H1 (cell line): ENCODE measurements around the gene LLGL2. TPM values are rescaled to one million over a fixed set of nuclear protein-coding genes. Genes with fewer than 3 reads are reported as not detected.

Source experiments
- CTCF ChIA-PET: fragments of 300-600 bp; sonication (Branson Sonifier 250); formaldehyde crosslinking; loops from one replicate; lab custom pipeline; 2021; ENCODE audit not compliant: partially characterized antibody; lab: Charles Lee
- POLR2A ChIA-PET: fragments of 300-600 bp; sonication (Branson Sonifier 250); formaldehyde crosslinking; loops from one replicate; lab custom pipeline; 2021; ENCODE audit warnings: inconsistent platforms; ENCODE audit not compliant: partially characterized antibody; lab: Charles Lee
- DNase-seq, 2 experiments: peaks; one replicate each; pipeline versions ENCODE4 v3.0.0 to v3.0.0-alpha.2; 2010 to 2022; ENCODE audit warnings: low spot score in 2 of 2, low read depth in 1 of 2, mixed read lengths in 1 of 2
- FAIRE-seq: peaks from 2 replicates; lab custom pipeline; 2011; peaks lifted over from hg19 to GRCh38; lab: Jason Lieb, UNC
- H2AFZ ChIP-seq: 2 replicates; pipeline ENCODE4 v1.8.1; 2012; ENCODE audit warnings: low read length, inconsistent platforms
- H2AK5ac ChIP-seq: 2 replicates; pipeline ENCODE4 v1.6.1; 2013; ENCODE audit warnings: low read depth, low read length
- H2BK120ac ChIP-seq: replicated peaks from 2 replicates; pipeline ENCODE3; 2013; ENCODE audit warnings: low read depth, low read length, inconsistent platforms
- H2BK12ac ChIP-seq: 2 replicates; pipeline ENCODE4 v1.6.1; 2013; ENCODE audit warnings: low read depth, low read length
- H2BK15ac ChIP-seq: 2 replicates; pipeline ENCODE4 v1.6.1; 2013; ENCODE audit warnings: low read length
- H2BK20ac ChIP-seq: 2 replicates; pipeline ENCODE4 v1.6.1; 2013; ENCODE audit warnings: low read length
- H2BK5ac ChIP-seq: 2 replicates; pipeline ENCODE4 v1.6.1; 2013; ENCODE audit warnings: low read depth, low read length
- H3K14ac ChIP-seq: 2 replicates; pipeline ENCODE4 v1.6.1; 2013; ENCODE audit warnings: inconsistent platforms; ENCODE audit not compliant: insufficient read length
- H3K18ac ChIP-seq: 2 replicates; pipeline ENCODE4 v1.6.1; 2013; ENCODE audit warnings: low read length; ENCODE audit errors: extremely low read depth
- H3K23ac ChIP-seq: 2 replicates; pipeline ENCODE4 v1.6.1; 2013; ENCODE audit warnings: inconsistent platforms; ENCODE audit not compliant: insufficient read length
- H3K23me2 ChIP-seq: 2 replicates; pipeline ENCODE4 v1.6.1; 2013; ENCODE audit warnings: low read depth, low read length
- H3K27ac ChIP-seq: 2 replicates; pipeline ENCODE4 v1.6.1; 2011; ENCODE audit warnings: low read depth, low read length, inconsistent platforms
- H3K27me3 ChIP-seq, 4 experiments: replicated peaks in 1 of 4; 1 replicate in 1 of 4; 2 replicates in 3 of 4; pipeline versions ENCODE4 v1.6.1 to v1.8.1; 2011 to 2013; ENCODE audit warnings: low read length in 3 of 4, mild to moderate bottlenecking in 3 of 4, inconsistent platforms in 2 of 4, mixed read lengths in 2 of 4, moderate library complexity in 1 of 4; ENCODE audit not compliant: control insufficient read depth in 3 of 4, insufficient read depth in 3 of 4; ENCODE audit errors: extremely low read depth in 1 of 4
- H3K36me3 ChIP-seq, 4 experiments: 2 replicates each; pipeline versions ENCODE4 v1.6.1 to v1.8.1; 2011 to 2013; ENCODE audit warnings: mild to moderate bottlenecking in 4 of 4, low read length in 3 of 4, moderate library complexity in 2 of 4, control low read depth in 1 of 4, inconsistent platforms in 1 of 4; ENCODE audit not compliant: insufficient read depth in 4 of 4, control insufficient read depth in 2 of 4
- H3K4ac ChIP-seq: replicated peaks from 2 replicates; pipeline ENCODE3; 2013; ENCODE audit warnings: low read length, low read depth, mixed read lengths, inconsistent platforms; ENCODE audit not compliant: insufficient read length
- H3K4me1 ChIP-seq, 4 experiments: replicated peaks in 1 of 4; 1 replicate in 1 of 4; 2 replicates in 3 of 4; pipeline versions ENCODE4 v1.6.1 to v1.8.1; 2011 to 2013; ENCODE audit warnings: low read length in 3 of 4, inconsistent platforms in 2 of 4, mixed read lengths in 1 of 4; ENCODE audit not compliant: insufficient read depth in 4 of 4, control insufficient read depth in 3 of 4
- H3K4me2 ChIP-seq, 2 experiments: 2 replicates each; pipeline versions ENCODE4 v1.6.1 to v1.8.1; 2011 to 2013; ENCODE audit warnings: low read depth in 2 of 2, low read length in 2 of 2, control low read depth in 1 of 2, inconsistent platforms in 1 of 2, mild to moderate bottlenecking in 1 of 2; ENCODE audit not compliant: insufficient read depth in 1 of 2
- H3K4me3 ChIP-seq, 4 experiments: fragments of 200-600, 300-600 bp in 1 of 4; sonication (generic), shearing (Covaris generic), sonication (Bioruptor Twin) in 1 of 4; 2 replicates each; pipeline versions ENCODE4 v1.5.1 to v1.8.1; 2011 to 2016; ENCODE audit warnings: low read length in 4 of 4, low read depth in 3 of 4, control low read depth in 2 of 4, inconsistent platforms in 2 of 4, mild to moderate bottlenecking in 2 of 4, mixed read lengths in 1 of 4, moderate library complexity in 1 of 4; ENCODE audit not compliant: insufficient read depth in 2 of 4; ENCODE audit errors: extremely low read depth in 1 of 4
- H3K56ac ChIP-seq: replicated peaks from 2 replicates; pipeline ENCODE3; 2013; ENCODE audit warnings: low read depth, mild to moderate bottlenecking, mixed read lengths, low read length, inconsistent platforms; ENCODE audit not compliant: insufficient read length
- H3K79me1 ChIP-seq: 2 replicates; pipeline ENCODE4 v1.6.1; 2013; ENCODE audit warnings: low read depth, low read length, control low read depth
- H3K79me2 ChIP-seq, 2 experiments: 2 replicates each; pipeline versions ENCODE4 v1.6.1 to v1.8.1; 2012 to 2013; ENCODE audit warnings: low read length in 2 of 2, mild to moderate bottlenecking in 2 of 2, inconsistent platforms in 1 of 2; ENCODE audit not compliant: insufficient read depth in 2 of 2, control insufficient read depth in 1 of 2
- H3K9ac ChIP-seq, 4 experiments: replicated peaks in 1 of 4; 1 replicate in 1 of 4; 2 replicates in 3 of 4; pipeline versions ENCODE4 v1.6.1 to v1.8.1; 2011 to 2013; ENCODE audit warnings: low read depth in 3 of 4, low read length in 3 of 4, control low read depth in 2 of 4, mild to moderate bottlenecking in 2 of 4, moderate library complexity in 2 of 4, inconsistent platforms in 1 of 4; ENCODE audit errors: extremely low read depth in 1 of 4
- H3K9me3 ChIP-seq, 2 experiments: 2 replicates each; pipeline versions ENCODE4 v1.6.1 to v1.8.1; 2012 to 2013; ENCODE audit warnings: mild to moderate bottlenecking in 2 of 2, moderate library complexity in 2 of 2, control low read depth in 1 of 2, inconsistent platforms in 1 of 2, low read depth in 1 of 2, low read length in 1 of 2, mixed read lengths in 1 of 2; ENCODE audit not compliant: insufficient read depth in 2 of 2
- H4K20me1 ChIP-seq, 2 experiments: replicated peaks in 1 of 2; 2 replicates each; pipeline versions ENCODE3 to v1.8.1; 2011 to 2013; ENCODE audit warnings: inconsistent platforms in 2 of 2, low read length in 2 of 2, mild to moderate bottlenecking in 1 of 2; ENCODE audit not compliant: insufficient read depth in 2 of 2, control insufficient read depth in 1 of 2
- H4K5ac ChIP-seq: 2 replicates; pipeline ENCODE4 v1.6.1; 2013; ENCODE audit warnings: low read length, low read depth, mixed read lengths, inconsistent platforms; ENCODE audit not compliant: insufficient read length
- H4K8ac ChIP-seq: 2 replicates; pipeline ENCODE4 v1.8.0; 2013; ENCODE audit warnings: mild to moderate bottlenecking, moderate library complexity, low read length, inconsistent platforms; ENCODE audit not compliant: insufficient read depth; ENCODE audit errors: extremely low read depth
- H4K91ac ChIP-seq: replicated peaks from 2 replicates; pipeline ENCODE3; 2013; ENCODE audit warnings: low read length, mixed read lengths, inconsistent platforms; ENCODE audit not compliant: insufficient read length
- CHD1 ChIP-seq: IDR thresholded peaks from 2 replicates; pipeline ENCODE4 v1.6.1; 2012; ENCODE audit warnings: low read depth, low read length, improper control_type of control experiment
- CREB1 ChIP-seq: IDR thresholded peaks from 2 replicates; pipeline ENCODE4 v1.6.1; 2012; ENCODE audit warnings: inconsistent platforms
- EGR1 ChIP-seq: IDR thresholded peaks from 2 replicates; pipeline ENCODE4 v1.6.1; 2011; ENCODE audit warnings: low read depth, low read length, borderline replicate concordance
- HDAC2 ChIP-seq, 2 experiments: fragments of 300-600 bp in 1 of 2; sonication (generic) in 1 of 2; IDR thresholded peaks; 2 replicates each; pipeline ENCODE4 v1.6.1; 2011 to 2012; ENCODE audit warnings: low read depth in 2 of 2, low read length in 2 of 2, mild to moderate bottlenecking in 2 of 2, moderate library complexity in 2 of 2, borderline replicate concordance in 1 of 2, inconsistent platforms in 1 of 2
- JUND ChIP-seq: IDR thresholded peaks from 2 replicates; pipeline ENCODE4 v1.6.1; 2011; ENCODE audit warnings: mild to moderate bottlenecking, improper control_type of control experiment, low read length
- SIRT6 ChIP-seq: IDR thresholded peaks from one replicate; pipeline ENCODE4 v1.7.1; 2012; ENCODE audit warnings: low read length, inconsistent platforms
- TCF12 ChIP-seq: IDR thresholded peaks from 2 replicates; pipeline ENCODE4 v1.6.1; 2011; ENCODE audit warnings: low read depth, mild to moderate bottlenecking, low read length
- ZNF274 ChIP-seq: IDR thresholded peaks from 2 replicates; pipeline ENCODE4 v1.7.0; 2012; ENCODE audit warnings: low read length, borderline replicate concordance; ENCODE audit errors: extremely low read depth
- WGBS, 2 experiments: shearing (Covaris generic) in 1 of 2; methylation state at CpG; one replicate each; pipeline versions ENCODE4 v1.1.6 to v1.1.7; 2013 to 2015; ENCODE audit warnings: low lambda C conversion rate in 2 of 2, mixed read lengths in 2 of 2, inconsistent platforms in 1 of 2, low coverage in 1 of 2, missing lambda C conversion rate in 1 of 2; ENCODE audit not compliant: insufficient replicate concordance in 2 of 2, insufficient coverage in 1 of 2, insufficient read length in 1 of 2; ENCODE audit errors: extremely low coverage in 1 of 2, missing lambda C conversion rate in 1 of 2; 5-methylcytosine and 5-hydroxymethylcytosine counted together
- polyA plus RNA-seq, 7 experiments: library from polyadenylated mRNA; depleted of rRNA in 3 of 7; stranded (reverse) in 5 of 7; unstranded in 2 of 7; fragments of >200 nt in 5 of 7; fragments of 200-250 nt in 2 of 7; gene quantifications; 1 replicate in 5 of 7; 2 replicates in 1 of 7; 4 replicates in 1 of 7; pipeline versions ENCODE4 v1.2.1 to v1.2.3, GENCODE V29; 2011 to 2013; ENCODE audit warnings: missing spikeins in 2 of 7, mixed read lengths in 2 of 7
- total RNA-seq: library from RNA; stranded (reverse); fragmentation: NEBNext Ultra II Directional; extraction: Animal tissue kit (Norgen Biotek cat#: 25700); gene quantifications from 2 replicates; pipeline ENCODE4 v1.2.1, GENCODE V29; 2021
- TF ChIP-seq, protein P1 (sequence below): IDR thresholded peaks from 2 replicates; pipeline ENCODE4 v1.6.1; 2012; ENCODE audit warnings: inconsistent platforms

The LLGL2 gene
- total and polyA plus RNA-seq, 2 of the 8 experiments (the other 6 are each of a cell fraction or from before 2014, with no cell fraction given), result 64.5 to 77.1 TPM

DNA sequence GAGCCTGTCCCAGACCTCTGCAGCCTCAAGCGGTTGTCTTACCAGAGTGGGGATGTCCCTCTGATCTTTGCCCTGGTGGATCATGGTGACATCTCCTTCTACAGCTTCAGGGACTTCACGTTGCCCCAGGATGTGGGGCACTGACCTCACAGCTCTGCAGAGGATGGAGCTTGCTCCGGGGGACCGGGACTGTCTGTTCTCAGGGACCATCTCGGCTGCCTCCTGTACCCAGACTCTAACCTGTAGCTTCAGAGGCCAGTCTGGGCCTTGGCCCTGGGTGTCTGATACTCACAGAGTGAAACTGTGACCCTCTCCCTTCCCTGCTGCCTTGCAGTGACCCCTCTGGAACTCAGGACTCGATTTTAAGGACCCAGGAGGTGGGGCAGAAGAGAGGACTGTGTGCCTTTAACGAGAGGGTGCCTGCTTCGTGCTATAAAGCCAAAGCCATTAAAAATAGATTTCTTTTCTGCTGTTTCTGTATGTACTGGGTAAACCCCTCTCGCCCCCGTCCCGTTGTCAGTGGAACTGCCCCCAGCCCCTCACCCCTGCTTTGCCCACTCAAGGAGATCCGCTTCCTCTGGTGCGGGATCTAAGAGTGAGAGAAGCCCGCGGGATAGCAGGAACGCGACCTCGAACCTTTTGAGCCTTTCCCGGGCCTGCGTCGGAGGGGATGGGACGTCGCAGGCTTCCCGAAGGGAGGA, 1.1 kb upstream of the LLGL2 start:
- Histone ChIP-seq H3K9me3 (no peaks in the 10 kb centered on the region), H3K56ac (no peak overlapping the region), H3K4me3 (peak overlapping the region; percentile 53 to 93 (median 62)), H3K23ac (no peak overlapping the region), H3K27ac (no peak overlapping the region), H2BK20ac (no peak overlapping the region), H2BK5ac (peak overlapping the region; percentile 87; the same call in 1 of the 2 replicates), H3K4me2 (peak overlapping the region; percentile 57 to 67), H4K91ac (no peak overlapping the region), H3K79me2 (peaks cover 0 to 4% of the 10 kb centered on the region in 2 experiments; a peak in 1 of 4 replicates), H3K4me1 (peaks cover 0 to 13% (median 4%) of the 10 kb centered on the region in 4 experiments; a peak in 6 of 7 replicates), H2BK12ac (0 out of 2 replicates have a peak overlapping the region, but pooled peaks have one; percentile 4), H3K23me2 (peaks cover 11% of the 10 kb centered on the region; the same call in 1 of the 2 replicates), H3K27me3 (no peaks in the 10 kb centered on the region; a peak in 1 of 7 replicates), H2BK15ac (no peak overlapping the region), H3K9ac (peak overlapping the region in 1 of 4 experiments; percentile 49; a peak in 3 of 7 replicates), H2AK5ac (peak overlapping the region; percentile 33), H4K8ac (no peak overlapping the region), H2AFZ (no peak overlapping the region), H4K20me1 (peaks cover 3 to 14% of the 10 kb centered on the region in 2 experiments), H3K79me1 (no peaks in the 10 kb centered on the region), H3K18ac (peak overlapping the region; percentile 83), H2BK120ac (no peak overlapping the region), H3K36me3 (peaks cover 0 to 28% (median 7%) of the 10 kb centered on the region in 4 experiments; a peak in 6 of 8 replicates), H3K14ac (no peak overlapping the region), H4K5ac (no peak overlapping the region), H3K4ac (peak overlapping the region; percentile 45)
- ChIA-PET POLR2A (interaction anchor here (0.6 to 2.9 kb wide), 9 partner anchors 7 to 352 kb away, joined by 3 to 23 read pairs (median 3); partner anchors contain the start of gene TSEN54), CTCF (interaction anchor here (0.6 to 3.4 kb wide), 12 partner anchors 8 to 409 kb away, joined by 3 to 16 read pairs (median 3); partner anchors contain the start of gene TSEN54)
- no peak for FAIRE-seq
- TF ChIP-seq SIRT6, result no peak
- TF ChIP-seq, protein P1, sequence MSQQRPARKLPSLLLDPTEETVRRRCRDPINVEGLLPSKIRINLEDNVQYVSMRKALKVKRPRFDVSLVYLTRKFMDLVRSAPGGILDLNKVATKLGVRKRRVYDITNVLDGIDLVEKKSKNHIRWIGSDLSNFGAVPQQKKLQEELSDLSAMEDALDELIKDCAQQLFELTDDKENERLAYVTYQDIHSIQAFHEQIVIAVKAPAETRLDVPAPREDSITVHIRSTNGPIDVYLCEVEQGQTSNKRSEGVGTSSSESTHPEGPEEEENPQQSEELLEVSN, result no peak
- TF ChIP-seq ZNF274, result no peak
- TF ChIP-seq EGR1, result 0 out of 2 replicates have a peak, but pooled peaks have one; percentile 21
- peak; percentile 75 for TF ChIP-seq CREB1
- no peak for TF ChIP-seq CHD1
- TF ChIP-seq TCF12, result no peak
- TF ChIP-seq JUND, result no peak
- no peak for TF ChIP-seq HDAC2 (IDR thresholded peaks at IDR 0.05; ENCODE audit: borderline replicate concordance in 1 of 2, low read depth in 2 of 2, low read length in 2 of 2)
- WGBS, 2 experiments, result 28% methylated on average over 23 of the region's 24 CpGs; no CpG with 5 or more reads in 1 of the 2 experiments
- DNase-seq, result no peak
